ENCODE results near the gene GPR132. TPM values are rescaled to one million over a fixed set of nuclear protein-coding genes. Genes with fewer than 3 reads are reported as not detected.

Gene GPR132
- total and polyA plus RNA-seq, 2 of the 13 experiments (the other 11 are each of a cell fraction or from before 2014, with no cell fraction given), result not detected

- FAIRE-seq (no peak), DNase-seq (ENCODE audit: low spot score) (no peak), ATAC-seq (peak; percentile 32)
- in situ Hi-C loops (cut with HindIII; ENCODE audit: extremely low pct_ligation_motif_present, low pct_unique_long_range_greater_than_20kb), result no loop called here
- no peak overlapping the region for H3K4me2 ChIP-seq (ENCODE audit: low read depth, low read length)
- intact Hi-C loops (cut with micrococcal nuclease; ENCODE audit: unreplicated experiment), result no loop called here
- H3K9me3 ChIP-seq (ENCODE audit: low read length), result no peaks in the 10 kb centered on the region
- no peaks in the 10 kb centered on the region for H3K4me1 ChIP-seq (ENCODE audit: insufficient read depth, low read length)
- WGBS (ENCODE audit: low lambda C conversion rate), result 92% methylated on average over 11 of the region's 20 CpGs
- no peaks in the 10 kb centered on the region for H3K79me2 ChIP-seq (ENCODE audit: insufficient read depth, low read length)
- H3K4me3 ChIP-seq (replicated peaks in 1 of 3; ENCODE audit: insufficient read depth in 1 of 3, low read depth in 2 of 3, low read length in 3 of 3), result no peak overlapping the region
- no peak overlapping the region for H3K27ac ChIP-seq (ENCODE audit: extremely low read length, insufficient read depth, low read length)
- TF ChIP-seq ZBTB42 (CRISPR knock-in tag; IDR thresholded peaks at IDR 0.05) (no peak), TEAD2 (CRISPR knock-in tag; IDR thresholded peaks at IDR 0.05) (no peak), TCF7L2 (IDR thresholded peaks at IDR 0.05; ENCODE audit: low read depth, low read length) (no peak), ZFP36 (IDR thresholded peaks at IDR 0.05; ENCODE audit: borderline replicate concordance, low read depth, low read length, partially characterized antibody) (no peak), SALL1 (CRISPR knock-in tag; IDR thresholded peaks at IDR 0.05) (no peak), SOX13 (IDR thresholded peaks at IDR 0.05) (no peak), SOX13 (CRISPR knock-in tag; conservative IDR thresholded peaks at IDR 0.05 in 1 of 2, IDR thresholded peaks at IDR 0.05 in 1 of 2) (no peak), ZNF557 (CRISPR knock-in tag; IDR thresholded peaks at IDR 0.05) (no peak)
- peaks cover 6 to 14% of the 10 kb centered on the region in 2 experiments; a peak in 4 of 5 replicates for H3K36me3 ChIP-seq (replicated peaks in 1 of 2; ENCODE audit: control insufficient read depth in 1 of 2, insufficient read depth in 2 of 2, low read length in 2 of 2)
- BruUV-seq (replicated peaks), result no TSS peak
- 0 out of 2 replicates have a peak, but pooled peaks cover 3% of the 10 kb centered on the region for H4K20me1 ChIP-seq (ENCODE audit: insufficient read depth, low read length)
- POLR2A ChIA-PET, result no interaction called here
- H2AFZ ChIP-seq (ENCODE audit: low read length), result no peak overlapping the region
- H3K27me3 ChIP-seq (ENCODE audit: control insufficient read depth in 1 of 2, insufficient read depth in 2 of 2, low read length in 2 of 2), result no peaks in the 10 kb centered on the region
- no peak overlapping the region for H3K9ac ChIP-seq (ENCODE audit: insufficient read depth, low read depth, low read length)
- CTCF ChIA-PET (ENCODE audit: low intra/inter-chr PET ratio, low total read pairs), result no interaction called here
Observed at GRCh38 chr14:105005329-105005928, 59.8 kb downstream of the GPR132 start.

Small RNA genes lying within 50 kb of the gene (small RNA-seq; reads per million reads assigned to genes)
- 0 reads per million in 3 experiments for gene AL512356.2 (ENCODE audit: insufficient read depth in 2 of 3, insufficient read length in 3 of 3, low read depth in 2 of 3, low replicate concordance in 1 of 3)

Other genes starting within 250 kb of the GPR132 start
- gene CEP170B, start 200.2 kb downstream of the GPR132 start, total RNA-seq (2016; rRNA removed; fragmentation: Illumina TruSeq; extraction: Trizol), result 4.4 and 8.8 TPM in 2 replicates
- gene CEP170B, start 200.2 kb downstream of the GPR132 start, polyA plus RNA-seq (2011; rRNA removed), result 4.3 and 6.2 TPM in 2 replicates
- gene PLD4, start 140.6 kb downstream of the GPR132 start, total RNA-seq (2016; rRNA removed; fragmentation: Illumina TruSeq; extraction: Trizol), result not detected in 2 replicates
- gene PLD4, start 140.6 kb downstream of the GPR132 start, polyA plus RNA-seq (2011; rRNA removed), result not detected in 2 replicates
- gene AHNAK2, start 87.1 kb downstream of the GPR132 start, total RNA-seq (2016; rRNA removed; fragmentation: Illumina TruSeq; extraction: Trizol), result 0.15 and 0.18 TPM in 2 replicates
- gene AHNAK2, start 87.1 kb downstream of the GPR132 start, polyA plus RNA-seq (2011; rRNA removed), result 0.10 and 0.11 TPM in 2 replicates
- gene CLBA1, start 79.6 kb downstream of the GPR132 start, total RNA-seq (2016; rRNA removed; fragmentation: Illumina TruSeq; extraction: Trizol), result 1.4 and 1.5 TPM in 2 replicates
- 1.2 and 1.3 TPM in 2 replicates for gene CLBA1, start 79.6 kb downstream of the GPR132 start, polyA plus RNA-seq (2011; rRNA removed)
- 42.1 and 43.1 TPM in 2 replicates for gene CDCA4, start 44.3 kb downstream of the GPR132 start, total RNA-seq (2016; rRNA removed; fragmentation: Illumina TruSeq; extraction: Trizol)
- 17.7 and 19.7 TPM in 2 replicates for gene CDCA4, start 44.3 kb downstream of the GPR132 start, polyA plus RNA-seq (2011; rRNA removed)
- 0.04 TPM in 1 of 2 replicates, not detected in the other for gene JAG2, start 103.3 kb upstream of the GPR132 start, total RNA-seq (2016; rRNA removed; fragmentation: Illumina TruSeq; extraction: Trizol)
- gene JAG2, start 103.3 kb upstream of the GPR132 start, polyA plus RNA-seq (2011; rRNA removed), result 0.16 and 0.22 TPM in 2 replicates
- 4.0 and 5.8 TPM in 2 replicates for gene NUDT14, start 115.9 kb upstream of the GPR132 start, total RNA-seq (2016; rRNA removed; fragmentation: Illumina TruSeq; extraction: Trizol)
- gene NUDT14, start 115.9 kb upstream of the GPR132 start, polyA plus RNA-seq (2011; rRNA removed), result 6.1 and 6.7 TPM in 2 replicates
- not detected in 2 replicates for gene BTBD6, start 183.1 kb upstream of the GPR132 start, total RNA-seq (2016; rRNA removed; fragmentation: Illumina TruSeq; extraction: Trizol)
- not detected in 2 replicates for gene BTBD6, start 183.1 kb upstream of the GPR132 start, polyA plus RNA-seq (2011; rRNA removed)
- gene BRF1, start 235.6 kb upstream of the GPR132 start, total RNA-seq (2016; rRNA removed; fragmentation: Illumina TruSeq; extraction: Trizol), result 6.4 and 11.0 TPM in 2 replicates
- gene BRF1, start 235.6 kb upstream of the GPR132 start, polyA plus RNA-seq (2011; rRNA removed), result 5.1 and 5.7 TPM in 2 replicates
- 14.6 and 23.6 TPM in 2 replicates for gene PACS2, start 249.3 kb upstream of the GPR132 start, total RNA-seq (2016; rRNA removed; fragmentation: Illumina TruSeq; extraction: Trizol)
- gene PACS2, start 249.3 kb upstream of the GPR132 start, polyA plus RNA-seq (2011; rRNA removed), result 27.6 and 33.7 TPM in 2 replicates

All from HepG2 (cell line).